Measurements from ENCODE around the gene SLC35B2.

DNA sequence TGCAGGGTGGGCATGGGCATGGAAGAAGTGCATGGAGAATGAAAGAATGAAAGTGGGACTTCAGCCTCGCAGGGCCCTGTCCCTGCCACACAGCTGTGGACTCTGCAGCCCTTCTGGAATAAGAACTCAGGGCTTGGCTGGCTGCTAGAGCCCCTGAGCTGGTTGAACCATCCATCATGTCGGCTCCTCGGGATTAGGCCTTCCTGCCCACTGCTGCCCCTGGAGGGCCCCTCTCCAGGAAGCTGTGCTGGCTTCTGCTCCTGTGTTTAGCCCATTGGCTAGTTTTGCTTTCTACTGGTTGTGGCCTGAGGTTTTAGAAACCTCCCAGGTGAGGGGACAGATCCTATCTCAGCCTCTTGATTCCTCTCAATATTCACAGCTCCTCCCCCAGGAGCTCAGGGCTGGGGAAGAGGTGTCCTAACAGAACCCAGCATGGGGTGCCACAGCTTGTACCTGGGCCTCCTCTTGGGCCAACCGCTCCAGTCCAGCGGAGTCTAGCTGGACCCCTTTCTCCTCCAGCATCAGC is 47.9 kb upstream of the SLC35B2 start:
- TF ChIP-seq, protein P1, sequence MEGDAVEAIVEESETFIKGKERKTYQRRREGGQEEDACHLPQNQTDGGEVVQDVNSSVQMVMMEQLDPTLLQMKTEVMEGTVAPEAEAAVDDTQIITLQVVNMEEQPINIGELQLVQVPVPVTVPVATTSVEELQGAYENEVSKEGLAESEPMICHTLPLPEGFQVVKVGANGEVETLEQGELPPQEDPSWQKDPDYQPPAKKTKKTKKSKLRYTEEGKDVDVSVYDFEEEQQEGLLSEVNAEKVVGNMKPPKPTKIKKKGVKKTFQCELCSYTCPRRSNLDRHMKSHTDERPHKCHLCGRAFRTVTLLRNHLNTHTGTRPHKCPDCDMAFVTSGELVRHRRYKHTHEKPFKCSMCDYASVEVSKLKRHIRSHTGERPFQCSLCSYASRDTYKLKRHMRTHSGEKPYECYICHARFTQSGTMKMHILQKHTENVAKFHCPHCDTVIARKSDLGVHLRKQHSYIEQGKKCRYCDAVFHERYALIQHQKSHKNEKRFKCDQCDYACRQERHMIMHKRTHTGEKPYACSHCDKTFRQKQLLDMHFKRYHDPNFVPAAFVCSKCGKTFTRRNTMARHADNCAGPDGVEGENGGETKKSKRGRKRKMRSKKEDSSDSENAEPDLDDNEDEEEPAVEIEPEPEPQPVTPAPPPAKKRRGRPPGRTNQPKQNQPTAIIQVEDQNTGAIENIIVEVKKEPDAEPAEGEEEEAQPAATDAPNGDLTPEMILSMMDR (IDR thresholded peaks at IDR 0.05; ENCODE audit: poor library complexity): no peak
- TF ChIP-seq EZH2phosphoT487 (IDR thresholded peaks at IDR 0.05; ENCODE audit: low read depth, severe bottlenecking, unreplicated experiment): no peak
- no peak for TF ChIP-seq EZH2 (IDR thresholded peaks at IDR 0.05; ENCODE audit: borderline replicate concordance)
